ENCODE data around the gene TSHB.

TSHB gene

DNA sequence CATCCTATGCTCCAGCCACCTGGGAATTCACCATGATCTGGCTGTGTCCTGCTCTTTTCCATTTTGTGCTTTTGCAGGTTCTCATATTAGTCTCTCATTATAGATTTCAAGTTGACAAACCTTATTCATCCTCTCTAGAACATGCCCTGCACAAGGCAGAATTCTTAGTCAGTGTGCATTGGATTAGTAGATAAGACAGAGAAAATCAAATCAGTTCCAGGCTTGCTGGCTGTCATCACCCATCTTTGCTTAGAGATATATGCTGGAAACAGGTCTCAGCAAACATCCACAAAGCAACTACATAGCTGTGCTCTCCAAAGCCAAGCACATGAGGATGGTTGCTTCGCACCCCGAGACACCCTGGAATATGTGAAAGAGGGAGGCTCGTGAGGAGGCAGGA is 34.8 kb downstream of the TSHB start:
- H3K9me3 ChIP-seq (ENCODE audit: control insufficient read depth, insufficient read depth, low read length), result no peaks in the 10 kb centered on the region
- no peaks in the 10 kb centered on the region for H3F3A ChIP-seq (ENCODE audit: control insufficient read depth, insufficient read depth)
- H3K27me3 ChIP-seq (ENCODE audit: control insufficient read depth, low read length), result no peaks in the 10 kb centered on the region
- H3K4me1 ChIP-seq (ENCODE audit: control insufficient read depth, low read length), result no peaks in the 10 kb centered on the region
- H3K27ac ChIP-seq (ENCODE audit: low read depth, low read length), result no peak overlapping the region
- no peaks in the 10 kb centered on the region for H3K79me2 ChIP-seq (ENCODE audit: control insufficient read depth, low read length)
- no peaks in the 10 kb centered on the region for H4K20me1 ChIP-seq (ENCODE audit: control insufficient read depth, insufficient read depth, low read depth, low read length)
- H3K4me3 ChIP-seq (ENCODE audit: low read length), result no peak overlapping the region
- TF ChIP-seq, protein P1, sequence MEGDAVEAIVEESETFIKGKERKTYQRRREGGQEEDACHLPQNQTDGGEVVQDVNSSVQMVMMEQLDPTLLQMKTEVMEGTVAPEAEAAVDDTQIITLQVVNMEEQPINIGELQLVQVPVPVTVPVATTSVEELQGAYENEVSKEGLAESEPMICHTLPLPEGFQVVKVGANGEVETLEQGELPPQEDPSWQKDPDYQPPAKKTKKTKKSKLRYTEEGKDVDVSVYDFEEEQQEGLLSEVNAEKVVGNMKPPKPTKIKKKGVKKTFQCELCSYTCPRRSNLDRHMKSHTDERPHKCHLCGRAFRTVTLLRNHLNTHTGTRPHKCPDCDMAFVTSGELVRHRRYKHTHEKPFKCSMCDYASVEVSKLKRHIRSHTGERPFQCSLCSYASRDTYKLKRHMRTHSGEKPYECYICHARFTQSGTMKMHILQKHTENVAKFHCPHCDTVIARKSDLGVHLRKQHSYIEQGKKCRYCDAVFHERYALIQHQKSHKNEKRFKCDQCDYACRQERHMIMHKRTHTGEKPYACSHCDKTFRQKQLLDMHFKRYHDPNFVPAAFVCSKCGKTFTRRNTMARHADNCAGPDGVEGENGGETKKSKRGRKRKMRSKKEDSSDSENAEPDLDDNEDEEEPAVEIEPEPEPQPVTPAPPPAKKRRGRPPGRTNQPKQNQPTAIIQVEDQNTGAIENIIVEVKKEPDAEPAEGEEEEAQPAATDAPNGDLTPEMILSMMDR (IDR thresholded peaks at IDR 0.05; ENCODE audit: low read depth, low read length, poor library complexity, severe bottlenecking), result no peak
- TF ChIP-seq EZH2phosphoT487 (IDR thresholded peaks at IDR 0.05; ENCODE audit: borderline replicate concordance, low read length), result no peak
- H3K9me2 ChIP-seq (replicated peaks; ENCODE audit: control insufficient read depth, low read length), result no peaks in the 10 kb centered on the region
- H3K36me3 ChIP-seq (ENCODE audit: control insufficient read depth, low read length), result no peaks in the 10 kb centered on the region
- H3K4me2 ChIP-seq (ENCODE audit: low read length), result no peak overlapping the region

GRCh38 chr1:115065021-115065420 is 35.4 kb downstream of the TSHB start:
- TF ChIP-seq, protein P1 (IDR thresholded peaks at IDR 0.05; ENCODE audit: low read depth, low read length, poor library complexity, severe bottlenecking), result no peak
- TF ChIP-seq EZH2phosphoT487 (IDR thresholded peaks at IDR 0.05; ENCODE audit: borderline replicate concordance, low read length), result no peak
- Histone ChIP-seq H3K9me2 (replicated peaks; ENCODE audit: control insufficient read depth, low read length) (no peaks in the 10 kb centered on the region), H3K4me2 (ENCODE audit: low read length) (no peak overlapping the region), H3K4me1 (ENCODE audit: control insufficient read depth, low read length) (no peaks in the 10 kb centered on the region), H3K27ac (ENCODE audit: low read depth, low read length) (no peak overlapping the region), H3F3A (ENCODE audit: control insufficient read depth, insufficient read depth) (no peaks in the 10 kb centered on the region), H3K9me3 (ENCODE audit: control insufficient read depth, insufficient read depth, low read length) (no peaks in the 10 kb centered on the region), H3K4me3 (ENCODE audit: low read length) (no peak overlapping the region), H3K36me3 (ENCODE audit: control insufficient read depth, low read length) (no peaks in the 10 kb centered on the region), H3K27me3 (ENCODE audit: control insufficient read depth, low read length) (no peaks in the 10 kb centered on the region), H4K20me1 (ENCODE audit: control insufficient read depth, insufficient read depth, low read depth, low read length) (no peaks in the 10 kb centered on the region), H3K79me2 (ENCODE audit: control insufficient read depth, low read length) (no peaks in the 10 kb centered on the region)

- Histone ChIP-seq H3K9me3 (ENCODE audit: control insufficient read depth, insufficient read depth, low read length) (no peaks in the 10 kb centered on the region), H3K4me2 (ENCODE audit: low read length) (no peak overlapping the region), H3F3A (ENCODE audit: control insufficient read depth, insufficient read depth) (no peaks in the 10 kb centered on the region), H3K36me3 (ENCODE audit: control insufficient read depth, low read length) (no peaks in the 10 kb centered on the region), H3K4me3 (ENCODE audit: low read length) (no peak overlapping the region), H3K27me3 (ENCODE audit: control insufficient read depth, low read length) (no peaks in the 10 kb centered on the region), H4K20me1 (ENCODE audit: control insufficient read depth, insufficient read depth, low read depth, low read length) (no peaks in the 10 kb centered on the region), H3K27ac (ENCODE audit: low read depth, low read length) (no peak overlapping the region), H3K79me2 (ENCODE audit: control insufficient read depth, low read length) (no peaks in the 10 kb centered on the region), H3K9me2 (replicated peaks; ENCODE audit: control insufficient read depth, low read length) (no peaks in the 10 kb centered on the region), H3K4me1 (ENCODE audit: control insufficient read depth, low read length) (no peaks in the 10 kb centered on the region)
- no peak for TF ChIP-seq EZH2phosphoT487 (IDR thresholded peaks at IDR 0.05; ENCODE audit: borderline replicate concordance, low read length)
These were observed 37.7 kb downstream of the TSHB start for GRCh38 chr1:115067161-115067859.

GRCh38 chr1:115068826-115069585 is 39.4 kb downstream of the TSHB start:
- Histone ChIP-seq H3K4me1 (ENCODE audit: control insufficient read depth, low read length) (no peaks in the 10 kb centered on the region), H3K4me2 (ENCODE audit: low read length) (no peak overlapping the region), H3K27ac (ENCODE audit: low read depth, low read length) (no peak overlapping the region), H3K9me3 (ENCODE audit: control insufficient read depth, insufficient read depth, low read length) (no peaks in the 10 kb centered on the region), H3K79me2 (ENCODE audit: control insufficient read depth, low read length) (no peaks in the 10 kb centered on the region), H4K20me1 (ENCODE audit: control insufficient read depth, insufficient read depth, low read depth, low read length) (no peaks in the 10 kb centered on the region), H3K9me2 (replicated peaks; ENCODE audit: control insufficient read depth, low read length) (no peaks in the 10 kb centered on the region), H3F3A (ENCODE audit: control insufficient read depth, insufficient read depth) (no peaks in the 10 kb centered on the region), H3K27me3 (ENCODE audit: control insufficient read depth, low read length) (no peaks in the 10 kb centered on the region), H3K4me3 (ENCODE audit: low read length) (no peak overlapping the region), H3K36me3 (ENCODE audit: control insufficient read depth, low read length) (no peaks in the 10 kb centered on the region)
- TF ChIP-seq, protein P1 (IDR thresholded peaks at IDR 0.05; ENCODE audit: low read depth, low read length, poor library complexity, severe bottlenecking), result no peak

Measured in DOHH2 (cell line).